ENCODE data around the gene RAB21. TPM values are rescaled to one million over a fixed set of nuclear protein-coding genes. Genes with fewer than 3 reads are reported as not detected.

The RAB21 gene
- total and polyA plus RNA-seq, 10 donors: 5.7 to 75.4 (median 27.9) TPM

GRCh38 chr12:71848212-71848611 is 93.5 kb downstream of the RAB21 start:
- H3K36me3 ChIP-seq: peaks cover 0 to 56% (median 8%) of the 10 kb centered on the region in 6 donors
- TF ChIP-seq POLR2A (IDR thresholded peaks at IDR 0.05): no peak
- TF ChIP-seq CTCF (IDR thresholded peaks at IDR 0.05 in 8 of 11, conservative IDR thresholded peaks at IDR 0.05 in 3 of 11): no peak
- TF ChIP-seq POLR2AphosphoS5 (IDR thresholded peaks at IDR 0.05): no peak
- H3K4me3 ChIP-seq: no peak overlapping the region
- H3K27ac ChIP-seq: no peak overlapping the region
- intact Hi-C loops (cut with DNase I; ENCODE audit: low total_unique reads): no loop called here
- no peaks in the 10 kb centered on the region for H3K27me3 ChIP-seq (replicated peaks in 1 of 7)
- no peak for DNase-seq
- H3K9me3 ChIP-seq: peaks cover 2 to 24% (median 14%) of the 10 kb centered on the region in 8 donors
- peaks cover 25 to 64% (median 48%) of the 10 kb centered on the region in 6 donors for H3K4me1 ChIP-seq

GRCh38 chr12:71849109-71849851 is 94.6 kb downstream of the RAB21 start:
- intact Hi-C loops (cut with DNase I; ENCODE audit: low total_unique reads): no loop called here
- Histone ChIP-seq H3K9me3 (peaks cover 2 to 28% (median 14%) of the 10 kb centered on the region in 8 donors), H3K4me1 (peaks cover 21 to 53% (median 38%) of the 10 kb centered on the region in 6 donors), H3K27me3 (replicated peaks in 1 of 7) (no peaks in the 10 kb centered on the region), H3K4me3 (no peak overlapping the region), H3K27ac (no peak overlapping the region), H3K36me3 (peaks cover 0 to 57% (median 8%) of the 10 kb centered on the region in 6 donors)
- WGBS, 5 donors: 93 to 96% (median 95%) methylated on average over 8 of the region's 8 CpGs
- TF ChIP-seq CTCF (IDR thresholded peaks at IDR 0.05 in 8 of 11, conservative IDR thresholded peaks at IDR 0.05 in 3 of 11) (no peak), POLR2A (IDR thresholded peaks at IDR 0.05) (no peak), POLR2AphosphoS5 (IDR thresholded peaks at IDR 0.05) (no peak)
- no peak for DNase-seq

Other genes with a start within 250 kb of the RAB21 start
- 100 to 1,000 TPM in 3 of 7 donors, 10 to 100 TPM in 4; 65.7 to 139 (median 91.6) TPM for gene ZFC3H1, start 91.0 kb upstream of the RAB21 start, total RNA-seq
- 10 to 100 TPM; 21.4 to 26.2 (median 23.3) TPM for gene ZFC3H1, start 91.0 kb upstream of the RAB21 start, polyA plus RNA-seq
- 1 to 10 TPM; 3.8 to 8.8 (median 5.8) TPM for gene THAP2, start 90.6 kb upstream of the RAB21 start, total RNA-seq
- 1 to 10 TPM; 3.1 to 5.0 (median 3.4) TPM for gene THAP2, start 90.6 kb upstream of the RAB21 start, polyA plus RNA-seq
- 10 to 100 TPM; 26.8 to 42.4 (median 30.9) TPM for gene TMEM19, start 68.8 kb upstream of the RAB21 start, total RNA-seq
- 10 to 100 TPM; 15.0 to 24.3 (median 18.0) TPM for gene TMEM19, start 68.8 kb upstream of the RAB21 start, polyA plus RNA-seq
- 10 to 100 TPM; 53.7 to 81.9 (median 69.6) TPM for gene TBC1D15, start 84.9 kb downstream of the RAB21 start, total RNA-seq
- gene TBC1D15, start 84.9 kb downstream of the RAB21 start, polyA plus RNA-seq: 10 to 100 TPM; 22.4 to 29.6 (median 25.4) TPM
- 1 to 10 TPM in 4 of 7 donors, under 1 TPM in 1, not detected in 2; 0.42 to 7.2 (median 1.5) TPM for gene TPH2, start 184.0 kb downstream of the RAB21 start, total RNA-seq
- gene TPH2, start 184.0 kb downstream of the RAB21 start, polyA plus RNA-seq: under 1 TPM in 1 of 3 donors, not detected in 2; 0.06 TPM